GM10847 (cell line): ENCODE results near the gene ZCCHC17.

ENCODE experiments used
- POLR2A ChIP-seq: IDR thresholded peaks from 2 replicates; pipeline ENCODE4 v1.6.1; 2011; ENCODE audit not compliant: insufficient read length; ENCODE audit errors: extremely low read depth

The ZCCHC17 gene

GRCh38 chr1:31299365-31299764, 2.5 kb downstream of the ZCCHC17 start:
- TF ChIP-seq POLR2A: no peak

- TF ChIP-seq POLR2A: no peak
Observed at GRCh38 chr1:31300193-31300592, 3.4 kb downstream of the ZCCHC17 start.

GRCh38 chr1:31302709-31303441, 6.0 kb downstream of the ZCCHC17 start:
- no peak for TF ChIP-seq POLR2A

GRCh38 chr1:31306278-31306677, 9.4 kb downstream of the ZCCHC17 start:
- TF ChIP-seq POLR2A: no peak

GRCh38 chr1:31308036-31308435, 11.2 kb downstream of the ZCCHC17 start:
- no peak for TF ChIP-seq POLR2A

- TF ChIP-seq POLR2A: no peak
Observed at GRCh38 chr1:31310198-31310597, 13.4 kb downstream of the ZCCHC17 start.

- no peak for TF ChIP-seq POLR2A
Observed at GRCh38 chr1:31315902-31316301, 19.1 kb downstream of the ZCCHC17 start.

GRCh38 chr1:31318146-31318545, 21.3 kb downstream of the ZCCHC17 start:
- no peak for TF ChIP-seq POLR2A

GRCh38 chr1:31324093-31324492, 27.3 kb downstream of the ZCCHC17 start:
- TF ChIP-seq POLR2A: no peak

GRCh38 chr1:31324992-31325391, 28.2 kb downstream of the ZCCHC17 start:
- no peak for TF ChIP-seq POLR2A

GRCh38 chr1:31326461-31326860, 29.6 kb downstream of the ZCCHC17 start:
- TF ChIP-seq POLR2A: no peak

GRCh38 chr1:31327381-31327780, 30.5 kb downstream of the ZCCHC17 start:
- no peak for TF ChIP-seq POLR2A

- TF ChIP-seq POLR2A: no peak
Observed at GRCh38 chr1:31335007-31335406, 38.2 kb downstream of the ZCCHC17 start.

- no peak for TF ChIP-seq POLR2A
Observed at GRCh38 chr1:31336687-31337467, 40.0 kb downstream of the ZCCHC17 start.

- no peak for TF ChIP-seq POLR2A
Observed at GRCh38 chr1:31344503-31344902, 47.7 kb downstream of the ZCCHC17 start.

GRCh38 chr1:31345635-31346034, 48.8 kb downstream of the ZCCHC17 start:
- no peak for TF ChIP-seq POLR2A

- TF ChIP-seq POLR2A: no peak
Observed at GRCh38 chr1:31346785-31347184, 50.0 kb downstream of the ZCCHC17 start.

GRCh38 chr1:31348449-31348848, 51.6 kb downstream of the ZCCHC17 start:
- no peak for TF ChIP-seq POLR2A
